Measurements from ENCODE around the gene ARHGAP24. TPM values are rescaled to one million over a fixed set of nuclear protein-coding genes. Genes with fewer than 3 reads are reported as not detected.

Gene ARHGAP24
- total and polyA plus RNA-seq, 10 of the 15 experiments (the other 5 are each of a cell fraction or from before 2014, with no cell fraction given) = 0.10 to 4.2 (median 0.52) TPM

DNA sequence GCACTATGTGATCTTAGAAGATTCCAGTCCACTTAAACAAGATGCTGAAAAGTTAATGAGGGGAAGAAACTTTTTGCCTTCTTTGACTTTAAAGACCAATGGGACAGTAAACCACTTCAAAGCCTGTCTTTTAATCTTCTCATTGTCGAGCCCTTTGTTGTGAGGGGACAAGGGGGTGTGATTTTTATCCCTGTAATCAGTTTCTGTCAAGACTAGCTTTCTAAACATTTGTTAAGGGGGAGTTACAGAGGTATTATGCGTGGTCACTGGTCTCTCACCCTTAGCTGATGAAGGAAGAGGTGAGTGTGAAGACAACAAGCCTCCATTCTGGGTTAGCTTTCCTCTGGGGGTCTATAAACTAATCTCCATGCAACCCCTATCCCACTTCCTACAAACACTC, 409.3 kb downstream of the ARHGAP24 start:
- no peak for DNase-seq (ENCODE audit: low read depth, low spot score)
- in situ Hi-C loops (cut with MboI) = no loop called here
- no peak overlapping the region for H2AFZ ChIP-seq (ENCODE audit: control insufficient read depth, low read depth, low read length)
- 16% methylated on average over 2 of the region's 2 CpGs for WGBS (ENCODE audit: insufficient coverage, insufficient replicate concordance, low lambda C conversion rate, missing lambda C conversion rate)
- BruUV-seq (replicated peaks) = no TSS peak
- no peak overlapping the region for H3K9ac ChIP-seq (ENCODE audit: control insufficient read depth, insufficient read depth, low read length)
- no peak for ATAC-seq
- FAIRE-seq = no peak
- H3K4me3 ChIP-seq = no peak overlapping the region
- ChIA-PET SMC1A (ENCODE audit: uncharacterized antibody, unreplicated experiment) (no interaction called here), RAD21 (ENCODE audit: unreplicated experiment) (no interaction called here), CTCF (no interaction called here), POLR2A (no interaction called here)
- H3K27me3 ChIP-seq (replicated peaks in 1 of 2; ENCODE audit: control insufficient read depth in 2 of 2, insufficient read depth in 2 of 2, low read length in 1 of 2) = no peaks in the 10 kb centered on the region
- intact Hi-C loops (cut with micrococcal nuclease; ENCODE audit: unreplicated experiment) = no loop called here
- H3K79me2 ChIP-seq (ENCODE audit: control insufficient read depth, insufficient read depth, low read length) = no peaks in the 10 kb centered on the region
- no peaks in the 10 kb centered on the region for H4K20me1 ChIP-seq (ENCODE audit: control insufficient read depth, insufficient read depth)
- H3K36me3 ChIP-seq (ENCODE audit: control insufficient read depth in 2 of 2, insufficient read depth in 2 of 2, low read length in 1 of 2) = no peaks in the 10 kb centered on the region
- no peaks in the 10 kb centered on the region for H3K9me3 ChIP-seq (replicated peaks; ENCODE audit: control insufficient read depth, insufficient read depth, low read length)
- no peak overlapping the region for H3K27ac ChIP-seq (ENCODE audit: control insufficient read depth, insufficient read depth)
- H3K4me1 ChIP-seq (ENCODE audit: control insufficient read depth, insufficient read depth, low read length) = no peaks in the 10 kb centered on the region
- no peak overlapping the region for H3K4me2 ChIP-seq (ENCODE audit: control insufficient read depth, insufficient read depth)
- no peak for TF ChIP-seq EZH2 (IDR thresholded peaks at IDR 0.05; ENCODE audit: borderline replicate concordance, control insufficient read depth, low read depth, low read length)
- TF ChIP-seq RCOR1 (conservative IDR thresholded peaks at IDR 0.05; ENCODE audit: low read depth, low read length) = no peak
- TF ChIP-seq, protein P1, sequence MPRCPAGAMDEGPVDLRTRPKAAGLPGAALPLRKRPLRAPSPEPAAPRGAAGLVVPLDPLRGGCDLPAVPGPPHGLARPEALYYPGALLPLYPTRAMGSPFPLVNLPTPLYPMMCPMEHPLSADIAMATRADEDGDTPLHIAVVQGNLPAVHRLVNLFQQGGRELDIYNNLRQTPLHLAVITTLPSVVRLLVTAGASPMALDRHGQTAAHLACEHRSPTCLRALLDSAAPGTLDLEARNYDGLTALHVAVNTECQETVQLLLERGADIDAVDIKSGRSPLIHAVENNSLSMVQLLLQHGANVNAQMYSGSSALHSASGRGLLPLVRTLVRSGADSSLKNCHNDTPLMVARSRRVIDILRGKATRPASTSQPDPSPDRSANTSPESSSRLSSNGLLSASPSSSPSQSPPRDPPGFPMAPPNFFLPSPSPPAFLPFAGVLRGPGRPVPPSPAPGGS (IDR thresholded peaks at IDR 0.05; ENCODE audit: borderline replicate concordance, insufficient read depth, low read depth, low read length, poor library complexity, severe bottlenecking) = no peak
- TF ChIP-seq, protein P2, sequence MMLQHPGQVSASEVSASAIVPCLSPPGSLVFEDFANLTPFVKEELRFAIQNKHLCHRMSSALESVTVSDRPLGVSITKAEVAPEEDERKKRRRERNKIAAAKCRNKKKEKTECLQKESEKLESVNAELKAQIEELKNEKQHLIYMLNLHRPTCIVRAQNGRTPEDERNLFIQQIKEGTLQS (IDR thresholded peaks at IDR 0.05; ENCODE audit: borderline replicate concordance, extremely low read depth, low read depth, low read length) = no peak
- no peak for TF ChIP-seq POLR2AphosphoS2 (IDR thresholded peaks at IDR 0.05; ENCODE audit: low read depth, low read length)
- no peak for TF ChIP-seq GATAD2B (conservative IDR thresholded peaks at IDR 0.05; ENCODE audit: low read depth)
- TF ChIP-seq EED (IDR thresholded peaks at IDR 0.05; ENCODE audit: low read depth) = no peak
- TF ChIP-seq POLR2AphosphoS5 (IDR thresholded peaks at IDR 0.05; ENCODE audit: low read length) = no peak
- TF ChIP-seq TAF1 (IDR thresholded peaks at IDR 0.05; ENCODE audit: borderline replicate concordance, low read depth, low read length) = no peak
- no peak for TF ChIP-seq PAX8 (IDR thresholded peaks at IDR 0.05)
- TF ChIP-seq RAD21 (IDR thresholded peaks at IDR 0.05; ENCODE audit: insufficient read depth, low read depth, low read length) = no peak
- TF ChIP-seq ZNF687 (IDR thresholded peaks at IDR 0.05) = no peak
- no peak for TF ChIP-seq CHD4 (IDR thresholded peaks at IDR 0.05)
- TF ChIP-seq NFIC (IDR thresholded peaks at IDR 0.05; ENCODE audit: low read depth, low read length) = no peak
- TF ChIP-seq, protein P3, sequence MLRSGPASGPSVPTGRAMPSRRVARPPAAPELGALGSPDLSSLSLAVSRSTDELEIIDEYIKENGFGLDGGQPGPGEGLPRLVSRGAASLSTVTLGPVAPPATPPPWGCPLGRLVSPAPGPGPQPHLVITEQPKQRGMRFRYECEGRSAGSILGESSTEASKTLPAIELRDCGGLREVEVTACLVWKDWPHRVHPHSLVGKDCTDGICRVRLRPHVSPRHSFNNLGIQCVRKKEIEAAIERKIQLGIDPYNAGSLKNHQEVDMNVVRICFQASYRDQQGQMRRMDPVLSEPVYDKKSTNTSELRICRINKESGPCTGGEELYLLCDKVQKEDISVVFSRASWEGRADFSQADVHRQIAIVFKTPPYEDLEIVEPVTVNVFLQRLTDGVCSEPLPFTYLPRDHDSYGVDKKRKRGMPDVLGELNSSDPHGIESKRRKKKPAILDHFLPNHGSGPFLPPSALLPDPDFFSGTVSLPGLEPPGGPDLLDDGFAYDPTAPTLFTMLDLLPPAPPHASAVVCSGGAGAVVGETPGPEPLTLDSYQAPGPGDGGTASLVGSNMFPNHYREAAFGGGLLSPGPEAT (IDR thresholded peaks at IDR 0.05; ENCODE audit: low read depth) = no peak
